AG10803 (cell line): ENCODE data around the gene P2RY2.
A peak's percentile ranks its signal among the peaks of the same experiment; 100 is the strongest.

ENCODE experiments used
- DNase-seq: peaks from one replicate; pipeline ENCODE4 v3.0.0; 2010; ENCODE audit warnings: low read depth
- H3K4me3 ChIP-seq: 2 replicates; pipeline ENCODE4 v1.5.1; 2011; ENCODE audit warnings: mild to moderate bottlenecking, low read length, control low read depth
- TF ChIP-seq, protein P1 (sequence below): conservative IDR thresholded peaks from 2 replicates; pipeline ENCODE4 v1.5.1; 2011; ENCODE audit warnings: mild to moderate bottlenecking, low read length, control low read depth, inconsistent platforms

The P2RY2 gene

DNA sequence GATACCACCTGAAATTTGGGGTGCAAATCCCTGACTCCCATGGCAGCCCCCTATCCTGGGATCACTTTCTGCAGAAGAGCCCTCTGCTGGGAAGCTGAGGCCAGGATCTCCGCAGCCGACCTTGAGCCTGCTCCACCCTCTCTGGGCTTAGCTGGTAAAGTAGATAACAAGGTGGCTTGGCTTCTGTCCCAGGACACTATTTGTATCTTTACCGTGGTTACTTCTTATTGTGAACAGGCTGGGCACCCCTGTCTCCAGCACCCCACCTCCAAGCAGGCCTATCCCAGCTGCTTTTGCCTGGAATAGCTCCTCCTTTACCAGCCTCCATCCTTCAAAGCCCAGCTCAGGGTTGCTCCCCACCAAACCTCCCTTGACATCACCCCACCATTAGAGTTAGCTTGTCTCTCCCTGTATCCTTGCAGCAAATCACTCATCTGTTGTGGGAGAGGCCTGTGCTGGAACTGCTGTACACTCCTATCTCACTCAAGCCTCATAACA lies 35.2 kb upstream of the P2RY2 start:
- H3K4me3 ChIP-seq: no peak overlapping the region
- DNase-seq: no peak
- TF ChIP-seq, protein P1, sequence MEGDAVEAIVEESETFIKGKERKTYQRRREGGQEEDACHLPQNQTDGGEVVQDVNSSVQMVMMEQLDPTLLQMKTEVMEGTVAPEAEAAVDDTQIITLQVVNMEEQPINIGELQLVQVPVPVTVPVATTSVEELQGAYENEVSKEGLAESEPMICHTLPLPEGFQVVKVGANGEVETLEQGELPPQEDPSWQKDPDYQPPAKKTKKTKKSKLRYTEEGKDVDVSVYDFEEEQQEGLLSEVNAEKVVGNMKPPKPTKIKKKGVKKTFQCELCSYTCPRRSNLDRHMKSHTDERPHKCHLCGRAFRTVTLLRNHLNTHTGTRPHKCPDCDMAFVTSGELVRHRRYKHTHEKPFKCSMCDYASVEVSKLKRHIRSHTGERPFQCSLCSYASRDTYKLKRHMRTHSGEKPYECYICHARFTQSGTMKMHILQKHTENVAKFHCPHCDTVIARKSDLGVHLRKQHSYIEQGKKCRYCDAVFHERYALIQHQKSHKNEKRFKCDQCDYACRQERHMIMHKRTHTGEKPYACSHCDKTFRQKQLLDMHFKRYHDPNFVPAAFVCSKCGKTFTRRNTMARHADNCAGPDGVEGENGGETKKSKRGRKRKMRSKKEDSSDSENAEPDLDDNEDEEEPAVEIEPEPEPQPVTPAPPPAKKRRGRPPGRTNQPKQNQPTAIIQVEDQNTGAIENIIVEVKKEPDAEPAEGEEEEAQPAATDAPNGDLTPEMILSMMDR: no peak

GRCh38 chr11:73184953-73185671 lies 33.0 kb upstream of the P2RY2 start:
- no peak overlapping the region for H3K4me3 ChIP-seq
- peak; percentile 53 for DNase-seq
- TF ChIP-seq, protein P1: peak; percentile 94

DNA sequence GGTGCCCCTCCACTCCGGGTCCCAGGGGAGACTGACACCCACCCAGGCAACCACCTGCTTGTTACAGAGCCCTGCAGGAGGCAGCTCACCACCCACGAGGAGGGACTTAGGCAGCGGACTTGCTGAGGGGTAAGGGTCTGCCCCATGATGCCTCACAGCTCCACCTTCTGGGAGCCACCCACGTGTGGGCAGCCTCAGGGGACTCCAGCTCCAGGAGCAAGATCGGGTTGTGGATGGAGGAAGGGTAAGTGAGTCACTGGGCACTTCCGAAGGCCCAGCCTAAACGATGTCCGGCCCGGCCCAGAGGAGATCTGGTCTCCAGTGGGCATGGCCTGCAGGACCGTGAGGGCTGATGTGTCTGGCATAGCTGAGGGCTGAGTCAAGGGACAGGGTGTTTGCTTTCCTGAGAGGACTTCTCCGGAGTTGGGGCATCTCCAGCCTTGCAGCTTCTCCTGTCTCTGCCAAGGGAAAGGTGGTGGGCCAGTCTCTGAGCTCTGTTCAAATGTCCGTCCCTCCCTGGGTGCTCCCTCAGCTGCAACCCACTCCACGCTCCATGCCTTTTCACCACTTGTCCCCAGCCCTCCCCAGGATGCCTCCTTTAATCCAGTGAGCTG lies 32.3 kb upstream of the P2RY2 start:
- TF ChIP-seq, protein P1: no peak
- DNase-seq: peak; percentile 87
- H3K4me3 ChIP-seq: no peak overlapping the region

DNA sequence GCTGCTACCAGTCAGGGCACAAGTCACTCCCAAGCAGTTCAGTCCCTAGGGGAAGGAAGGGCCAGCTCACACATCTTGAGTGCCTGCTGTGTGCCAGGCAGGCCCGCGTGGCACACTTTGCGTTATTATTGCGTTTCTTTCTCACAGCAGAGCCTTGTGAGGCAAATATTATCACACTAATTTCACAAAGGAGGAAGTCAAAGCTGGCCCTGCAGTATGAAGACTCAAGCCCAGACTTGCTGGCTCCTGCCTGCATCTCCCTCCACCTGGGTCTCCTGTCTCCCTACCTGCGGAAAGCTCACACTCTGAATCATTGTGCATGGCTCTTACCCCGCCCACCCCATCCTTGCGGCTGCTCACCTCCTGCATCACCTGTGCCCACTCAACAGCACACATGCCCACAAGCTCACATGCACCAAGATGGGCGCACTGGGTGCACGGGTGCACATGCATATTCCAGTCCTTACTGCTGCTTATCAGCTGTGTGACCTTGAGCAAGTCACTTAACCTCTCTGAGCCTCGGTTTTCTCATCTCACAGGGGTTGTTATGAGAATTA lies 31.7 kb upstream of the P2RY2 start:
- H3K4me3 ChIP-seq: no peak overlapping the region
- no peak for DNase-seq
- TF ChIP-seq, protein P1: no peak

- TF ChIP-seq, protein P1: no peak
- H3K4me3 ChIP-seq: no peak overlapping the region
- DNase-seq: no peak
Observed at GRCh38 chr11:73186886-73187285, 31.2 kb upstream of the P2RY2 start.

GRCh38 chr11:73187854-73188253 lies 30.2 kb upstream of the P2RY2 start:
- TF ChIP-seq, protein P1: no peak
- DNase-seq: no peak
- H3K4me3 ChIP-seq: no peak overlapping the region

GRCh38 chr11:73188301-73188700 lies 29.8 kb upstream of the P2RY2 start:
- TF ChIP-seq, protein P1: no peak
- DNase-seq: no peak
- no peak overlapping the region for H3K4me3 ChIP-seq
